Neuronal stem cell (in vitro differentiated cells): Measurements from ENCODE around the gene LUC7L3.
A peak's percentile ranks its signal among the peaks of the same experiment; 100 is the strongest.

Source experiments
- DNase-seq: peaks from one replicate; pipeline ENCODE4 v3.0.0-alpha.2; 2013; ENCODE audit warnings: low spot score
- H2AFZ ChIP-seq: one replicate; pipeline ENCODE4 v1.6.1; 2013; ENCODE audit warnings: mild to moderate bottlenecking, low read length, inconsistent platforms
- H2AK5ac ChIP-seq: 2 replicates; pipeline ENCODE4 v1.6.1; 2013; ENCODE audit warnings: low read depth, mild to moderate bottlenecking, inconsistent platforms, low read length, moderate library complexity, mixed read lengths
- H2BK120ac ChIP-seq: 2 replicates; pipeline ENCODE4 v1.6.1; 2013; ENCODE audit warnings: low read depth, mild to moderate bottlenecking, inconsistent platforms, low read length, moderate library complexity, mixed read lengths
- H2BK12ac ChIP-seq: one replicate; pipeline ENCODE4 v1.6.1; 2013; ENCODE audit warnings: low read length, inconsistent platforms
- H2BK15ac ChIP-seq: 2 replicates; pipeline ENCODE4 v1.6.1; 2013; ENCODE audit warnings: mild to moderate bottlenecking, low read length, inconsistent platforms, mixed read lengths
- H2BK5ac ChIP-seq: one replicate; pipeline ENCODE4 v1.6.1; 2013; ENCODE audit warnings: inconsistent platforms, mild to moderate bottlenecking, low read length, moderate library complexity
- H3K14ac ChIP-seq: one replicate; pipeline ENCODE4 v1.6.1; 2013; ENCODE audit warnings: low read length, inconsistent platforms
- H3K18ac ChIP-seq: 2 replicates; pipeline ENCODE4 v1.6.1; 2013; ENCODE audit warnings: low read length, inconsistent platforms
- H3K23ac ChIP-seq: 2 replicates; pipeline ENCODE4 v1.6.1; 2013; ENCODE audit warnings: low read depth, mild to moderate bottlenecking, mixed read lengths, low read length, inconsistent platforms; ENCODE audit not compliant: poor library complexity
- H3K27ac ChIP-seq: replicated peaks from 3 replicates; pipeline ENCODE4 v1.5.1; 2013; ENCODE audit warnings: low read length, inconsistent platforms
- H3K27me3 ChIP-seq, 3 experiments: 2 replicates each; pipeline ENCODE4 v1.6.1; 2013; ENCODE audit warnings: low read length in 3 of 3, mild to moderate bottlenecking in 2 of 3, inconsistent platforms in 1 of 3, low read depth in 1 of 3, mixed read lengths in 1 of 3, moderate library complexity in 1 of 3; ENCODE audit not compliant: control insufficient read depth in 3 of 3, insufficient read depth in 3 of 3
- H3K36me3 ChIP-seq, 2 donors: replicated peaks in 1 of 2; 2 replicates each; pipeline ENCODE4 v1.6.1; 2013; ENCODE audit warnings: low read length in 2 of 2; ENCODE audit not compliant: control insufficient read depth in 2 of 2, insufficient read depth in 2 of 2
- H3K4ac ChIP-seq: 2 replicates; pipeline ENCODE4 v1.6.1; 2013; ENCODE audit warnings: inconsistent platforms, mild to moderate bottlenecking, low read length, moderate library complexity
- H3K4me1 ChIP-seq, 2 donors: 1 replicate in 1 of 2; 2 replicates in 1 of 2; pipeline ENCODE4 v1.6.1; 2013; ENCODE audit warnings: low read length in 2 of 2, low read depth in 1 of 2; ENCODE audit not compliant: control insufficient read depth in 2 of 2, insufficient read depth in 1 of 2
- H3K4me2 ChIP-seq: one replicate; pipeline ENCODE4 v1.6.1; 2013; ENCODE audit warnings: mild to moderate bottlenecking, low read length, inconsistent platforms; ENCODE audit not compliant: insufficient read depth, poor library complexity, severe bottlenecking
- H3K4me3 ChIP-seq, 2 donors: 2 replicates each; pipeline ENCODE4 v1.5.1; 2013; ENCODE audit warnings: low read length in 2 of 2, mild to moderate bottlenecking in 2 of 2, inconsistent platforms in 1 of 2, moderate library complexity in 1 of 2
- H3K79me1 ChIP-seq: one replicate; pipeline ENCODE4 v1.6.1; 2013; ENCODE audit warnings: low read depth, mild to moderate bottlenecking, inconsistent platforms, low read length, moderate library complexity
- H3K9ac ChIP-seq: one replicate; pipeline ENCODE4 v1.6.1; 2013; ENCODE audit warnings: mild to moderate bottlenecking, low read depth, low read length, inconsistent platforms; ENCODE audit not compliant: poor library complexity
- H3K9me3 ChIP-seq, 2 donors: replicated peaks in 1 of 2; 2 replicates each; pipeline versions ENCODE3 to v1.6.1; 2013; ENCODE audit warnings: low read length in 2 of 2, mild to moderate bottlenecking in 2 of 2, inconsistent platforms in 1 of 2, low read depth in 1 of 2, mixed read lengths in 1 of 2, moderate library complexity in 1 of 2; ENCODE audit not compliant: control insufficient read depth in 2 of 2, insufficient read depth in 1 of 2
- H4K8ac ChIP-seq: one replicate; pipeline ENCODE4 v1.6.1; 2013; ENCODE audit warnings: low read depth, mild to moderate bottlenecking, inconsistent platforms, low read length, moderate library complexity
- H4K91ac ChIP-seq: one replicate; pipeline ENCODE4 v1.6.1; 2013; ENCODE audit warnings: low read length, low read depth, mild to moderate bottlenecking, inconsistent platforms; ENCODE audit not compliant: poor library complexity
- WGBS, 2 donors: extraction: QIAGEN DNeasy Blood & Tissue Kit; methylation state at CpG; one replicate each; pipeline ENCODE4 v1.1.7; 2013; ENCODE audit warnings: missing lambda C conversion rate in 2 of 2, mixed read lengths in 1 of 2; ENCODE audit not compliant: insufficient read length in 2 of 2, insufficient replicate concordance in 1 of 2; ENCODE audit errors: extremely low coverage in 2 of 2; 5-methylcytosine and 5-hydroxymethylcytosine counted together

Gene LUC7L3

DNA sequence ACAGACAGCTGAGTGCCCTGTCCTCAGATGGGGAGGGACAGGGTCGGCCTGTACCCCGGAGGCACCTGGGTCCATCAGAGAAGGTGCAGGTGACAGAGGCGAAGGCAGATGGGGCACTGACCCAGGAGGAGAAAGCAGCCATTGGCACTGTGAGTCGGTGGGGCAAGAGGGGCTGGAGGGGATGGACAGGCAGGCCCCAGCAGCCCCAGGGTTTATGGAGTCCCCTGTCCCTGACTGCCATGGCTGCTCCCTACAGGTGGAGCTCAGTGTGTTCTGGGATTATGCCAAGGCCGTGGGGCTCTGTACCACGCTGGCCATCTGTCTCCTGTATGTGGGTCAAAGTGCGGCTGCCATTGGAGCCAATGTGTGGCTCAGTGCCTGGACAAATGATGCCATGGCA lies 43.8 kb upstream of the LUC7L3 start:
- H3K4me2 ChIP-seq, result no peak overlapping the region

DNA sequence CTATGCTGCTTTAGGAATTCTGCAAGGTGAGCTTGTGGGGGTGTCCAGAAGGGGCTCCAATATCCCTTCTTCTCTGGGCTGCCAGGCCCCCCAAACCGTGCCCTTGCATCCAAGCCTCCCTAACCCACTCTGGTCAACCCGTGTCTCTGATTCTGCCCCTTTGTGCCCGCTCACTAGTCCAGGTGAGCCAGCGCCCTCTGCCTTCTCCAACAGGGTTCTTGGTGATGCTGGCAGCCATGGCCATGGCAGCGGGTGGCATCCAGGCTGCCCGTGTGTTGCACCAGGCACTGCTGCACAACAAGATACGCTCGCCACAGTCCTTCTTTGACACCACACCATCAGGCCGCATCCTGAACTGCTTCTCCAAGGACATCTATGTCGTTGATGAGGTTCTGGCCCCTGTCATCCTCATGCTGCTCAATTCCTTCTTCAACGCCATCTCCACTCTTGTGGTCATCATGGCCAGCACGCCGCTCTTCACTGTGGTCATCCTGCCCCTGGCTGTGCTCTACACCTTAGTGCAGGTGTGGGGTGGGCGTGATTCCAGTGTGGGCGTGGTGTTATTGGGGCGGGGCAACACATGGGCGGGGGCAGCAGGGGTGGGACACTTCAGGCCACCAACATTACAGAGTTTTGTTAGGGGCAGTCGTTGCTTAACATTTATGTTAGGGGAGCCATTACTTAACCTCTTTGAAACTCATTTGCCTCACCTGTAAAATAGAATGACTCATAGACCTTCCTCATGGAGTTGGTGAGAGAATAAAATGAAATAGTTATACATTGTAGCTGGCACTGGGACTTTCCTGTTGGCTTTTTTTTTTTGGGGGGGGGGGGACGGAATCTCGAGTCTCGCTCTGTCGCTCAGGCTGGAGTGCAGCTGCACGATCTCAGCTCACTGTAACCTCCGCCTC lies 43.1 kb upstream of the LUC7L3 start:
- Histone ChIP-seq H3K9ac (no peak overlapping the region), H2BK5ac (no peak overlapping the region), H2BK120ac (no peak overlapping the region), H3K36me3 (no peaks in the 10 kb centered on the region), H4K91ac (no peak overlapping the region), H2AK5ac (peak overlapping the region; percentile 30), H3K79me1 (no peaks in the 10 kb centered on the region), H2AFZ (no peak overlapping the region), H3K14ac (no peak overlapping the region), H4K8ac (peak overlapping the region; percentile 68), H3K4ac (no peak overlapping the region), H3K4me1 (peaks cover 3% of the 10 kb centered on the region in 2 donors), H3K27me3 (peaks cover 0 to 29% (median 0%) of the 10 kb centered on the region in 3 experiments), H3K27ac (no peak overlapping the region), H2BK12ac (no peak overlapping the region), H3K23ac (peak overlapping the region; percentile 59), H3K4me2 (no peak overlapping the region), H2BK15ac (no peak overlapping the region), H3K4me3 (no peak overlapping the region), H3K18ac (peak overlapping the region; percentile 67), H3K9me3 (no peaks in the 10 kb centered on the region)
- no peak for DNase-seq
- no CpG with 5 or more reads among the region's 24 CpGs for WGBS, 2 donors

More for the DNA sequence above, 43.8 kb upstream of the LUC7L3 start:
- H3K4ac ChIP-seq, result no peak overlapping the region
- no peaks in the 10 kb centered on the region for H3K79me1 ChIP-seq
- H4K8ac ChIP-seq, result no peak overlapping the region
- H2BK5ac ChIP-seq, result no peak overlapping the region
- H2BK12ac ChIP-seq, result peak overlapping the region; percentile 50
- H4K91ac ChIP-seq, result peak overlapping the region; percentile 26
- WGBS, 2 donors, result no CpG with 5 or more reads among the region's 7 CpGs
- H3K27ac ChIP-seq, result no peak overlapping the region
- H3K4me1 ChIP-seq, result no peaks in the 10 kb centered on the region
- H3K4me3 ChIP-seq, result no peak overlapping the region
- peaks cover 0 to 33% (median 0%) of the 10 kb centered on the region in 3 experiments for H3K27me3 ChIP-seq
- H3K23ac ChIP-seq, result peak overlapping the region; percentile 59
- DNase-seq, result no peak
- no peaks in the 10 kb centered on the region for H3K9me3 ChIP-seq
- no peaks in the 10 kb centered on the region for H3K36me3 ChIP-seq
- H3K18ac ChIP-seq, result peak overlapping the region; percentile 67
- no peak overlapping the region for H2AFZ ChIP-seq
- H2BK120ac ChIP-seq, result no peak overlapping the region
- peak overlapping the region; percentile 30 for H2AK5ac ChIP-seq
- no peak overlapping the region for H3K9ac ChIP-seq
- H3K14ac ChIP-seq, result peak overlapping the region; percentile 40
- H2BK15ac ChIP-seq, result peak overlapping the region; percentile 77

DNA sequence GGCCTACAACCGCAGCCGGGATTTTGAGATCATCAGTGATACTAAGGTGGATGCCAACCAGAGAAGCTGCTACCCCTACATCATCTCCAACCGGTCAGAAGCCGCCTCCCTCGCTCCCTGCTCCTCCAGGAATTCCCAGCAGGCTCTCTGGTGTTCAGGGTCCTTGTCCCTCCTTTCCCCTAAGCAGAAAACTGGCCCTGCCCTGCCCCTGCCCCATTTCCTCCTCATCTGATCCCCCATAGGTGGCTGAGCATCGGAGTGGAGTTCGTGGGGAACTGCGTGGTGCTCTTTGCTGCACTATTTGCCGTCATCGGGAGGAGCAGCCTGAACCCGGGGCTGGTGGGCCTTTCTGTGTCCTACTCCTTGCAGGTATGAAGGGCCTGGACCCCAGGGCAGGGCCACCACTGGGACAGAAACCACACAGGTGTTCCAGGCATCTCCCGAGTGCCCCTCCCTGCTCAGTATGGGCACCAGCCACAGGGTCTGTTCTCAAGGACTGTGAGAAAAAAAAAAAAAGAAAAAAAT lies 41.5 kb upstream of the LUC7L3 start:
- Histone ChIP-seq H3K79me1 (no peaks in the 10 kb centered on the region), H4K91ac (no peak overlapping the region), H3K9me3 (no peaks in the 10 kb centered on the region), H2BK120ac (no peak overlapping the region), H3K27ac (no peak overlapping the region), H3K4me1 (peaks cover 4 to 10% of the 10 kb centered on the region in 2 donors), H3K18ac (no peak overlapping the region), H3K4ac (no peak overlapping the region), H3K4me3 (no peak overlapping the region), H2BK12ac (no peak overlapping the region), H3K14ac (no peak overlapping the region), H3K36me3 (no peaks in the 10 kb centered on the region), H2BK5ac (no peak overlapping the region), H3K9ac (no peak overlapping the region), H3K23ac (no peak overlapping the region), H4K8ac (no peak overlapping the region), H3K4me2 (no peak overlapping the region), H2AFZ (no peak overlapping the region), H2AK5ac (no peak overlapping the region), H3K27me3 (peaks cover 0 to 27% (median 0%) of the 10 kb centered on the region in 3 experiments), H2BK15ac (no peak overlapping the region)
- no peak for DNase-seq
- no CpG with 5 or more reads among the region's 12 CpGs for WGBS, 2 donors

DNA sequence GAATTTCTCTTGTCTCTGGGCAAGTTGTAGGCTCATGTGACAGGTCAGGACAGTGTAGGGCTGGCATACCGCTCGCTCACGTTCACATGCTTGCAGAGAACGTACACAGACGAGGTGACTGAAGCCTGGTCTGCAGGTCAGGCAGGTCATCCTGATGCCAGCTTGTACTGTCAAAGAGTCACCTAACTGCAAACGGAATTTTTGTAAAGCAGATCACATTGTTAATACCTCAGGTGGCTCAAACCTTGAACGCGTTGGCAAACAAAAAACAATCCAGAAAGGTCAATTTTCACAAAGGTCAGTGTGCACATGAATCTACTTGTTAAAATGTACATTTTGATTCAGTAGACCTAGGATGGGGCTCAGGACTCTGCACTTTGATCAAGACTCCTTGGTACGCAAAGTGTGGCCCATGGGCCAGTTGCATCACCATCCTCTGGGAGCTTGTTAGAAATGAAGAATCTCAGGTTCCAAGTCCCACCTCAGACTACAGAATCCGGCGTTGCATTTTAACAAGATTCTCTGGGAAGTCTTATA lies 40.3 kb upstream of the LUC7L3 start:
- H4K91ac ChIP-seq, result no peak overlapping the region
- no peak overlapping the region for H2BK120ac ChIP-seq
- H3K4ac ChIP-seq, result no peak overlapping the region
- no peak for DNase-seq
- no peak overlapping the region for H3K9ac ChIP-seq
- no peak overlapping the region for H4K8ac ChIP-seq
- no peak overlapping the region for H2AFZ ChIP-seq
- H2AK5ac ChIP-seq, result no peak overlapping the region
- H3K36me3 ChIP-seq, result no peaks in the 10 kb centered on the region
- H3K23ac ChIP-seq, result no peak overlapping the region
- H3K4me3 ChIP-seq, result no peak overlapping the region
- H3K79me1 ChIP-seq, result no peaks in the 10 kb centered on the region
- no peak overlapping the region for H3K18ac ChIP-seq
- H3K9me3 ChIP-seq, result no peaks in the 10 kb centered on the region
- no peak overlapping the region for H3K14ac ChIP-seq
- peaks cover 0 to 20% (median 0%) of the 10 kb centered on the region in 3 experiments for H3K27me3 ChIP-seq
- no peak overlapping the region for H2BK15ac ChIP-seq
- H2BK12ac ChIP-seq, result no peak overlapping the region
- WGBS, 2 donors, result no CpG with 5 or more reads among the region's 11 CpGs
- H3K4me2 ChIP-seq, result no peak overlapping the region
- no peak overlapping the region for H3K27ac ChIP-seq
- H3K4me1 ChIP-seq, result peaks cover 6 to 12% of the 10 kb centered on the region in 2 donors
- H2BK5ac ChIP-seq, result no peak overlapping the region
